Fibroblast of lung (primary cell): ENCODE data around the gene LRRC46. TPM values are rescaled to one million over a fixed set of nuclear protein-coding genes. Genes with fewer than 3 reads are reported as not detected.
A peak's percentile ranks its signal among the peaks of the same experiment; 100 is the strongest.

Experiments used
- DNase-seq, 2 donors: peaks; one replicate each; pipeline versions ENCODE4 v3.0.0 to v3.0.0-alpha.2; 2010; ENCODE audit warnings: low read depth in 2 of 2
- H2AFZ ChIP-seq: 2 replicates; pipeline ENCODE4 v1.5.1; 2012; ENCODE audit warnings: low read length, control low read depth, inconsistent platforms
- H3K27ac ChIP-seq: 2 replicates; pipeline ENCODE4 v1.5.1; 2011; ENCODE audit warnings: low read length, control low read depth; ENCODE audit not compliant: insufficient read depth
- H3K27me3 ChIP-seq: 2 replicates; pipeline ENCODE4 v1.5.1; 2011; ENCODE audit warnings: mild to moderate bottlenecking, low read length; ENCODE audit not compliant: control insufficient read depth, insufficient read depth
- H3K36me3 ChIP-seq: 2 replicates; pipeline ENCODE4 v1.5.1; 2011; ENCODE audit warnings: low read length; ENCODE audit not compliant: control insufficient read depth, insufficient read depth
- H3K4me1 ChIP-seq: 2 replicates; pipeline ENCODE4 v1.5.1; 2011; ENCODE audit warnings: low read length; ENCODE audit not compliant: control insufficient read depth, insufficient read depth; ENCODE audit errors: extremely low read depth
- H3K4me2 ChIP-seq: 2 replicates; pipeline ENCODE4 v1.5.1; 2011; ENCODE audit warnings: low read length, control low read depth; ENCODE audit not compliant: insufficient read depth; ENCODE audit errors: extremely low read depth
- H3K4me3 ChIP-seq, 4 experiments: fragments of 200-600 bp in 1 of 4; sonication (generic) in 1 of 4; replicated peaks in 1 of 4; 2 replicates each; pipeline ENCODE4 v1.5.1; 2011 to 2016; ENCODE audit warnings: low read length in 4 of 4, low read depth in 3 of 4, mild to moderate bottlenecking in 3 of 4, control low read depth in 2 of 4, inconsistent platforms in 1 of 4, mixed read lengths in 1 of 4; ENCODE audit not compliant: insufficient read depth in 1 of 4; ENCODE audit errors: control extremely low read depth in 1 of 4
- H3K79me2 ChIP-seq: 2 replicates; pipeline ENCODE4 v1.5.1; 2012; ENCODE audit warnings: mild to moderate bottlenecking, low read length, inconsistent platforms; ENCODE audit not compliant: control insufficient read depth, insufficient read depth
- H3K9ac ChIP-seq: 2 replicates; pipeline ENCODE4 v1.5.1; 2011; ENCODE audit warnings: mild to moderate bottlenecking, low read length, control low read depth; ENCODE audit not compliant: insufficient read depth
- H3K9me3 ChIP-seq: 2 replicates; pipeline ENCODE4 v1.5.1; 2012; ENCODE audit warnings: low read depth, low read length; ENCODE audit not compliant: control insufficient read depth, insufficient read depth
- H4K20me1 ChIP-seq: 2 replicates; pipeline ENCODE4 v1.5.1; 2011; ENCODE audit warnings: low read length; ENCODE audit not compliant: control insufficient read depth, insufficient read depth; ENCODE audit errors: extremely low read depth
- EZH2 ChIP-seq: IDR thresholded peaks from 2 replicates; pipeline ENCODE4 v1.5.1; 2012; ENCODE audit warnings: low read length, control low read depth, mild to moderate bottlenecking; ENCODE audit errors: missing control alignments
- polyA plus RNA-seq, 2 donors: library from polyadenylated mRNA; depleted of rRNA in 1 of 2; stranded (reverse) in 1 of 2; unstranded in 1 of 2; fragments of >200 nt; gene quantifications; 2 replicates each; pipeline ENCODE4 v1.2.1, GENCODE V29; 2011 to 2012; ENCODE audit warnings: missing spikeins in 1 of 2
- total RNA-seq: library from RNA; depleted of rRNA; stranded (reverse); fragments of >200 nt; gene quantifications from 2 replicates; pipeline ENCODE4 v1.2.1, GENCODE V29; 2014
- TF ChIP-seq, protein P1 (sequence below), 2 donors: IDR thresholded peaks in 1 of 2; conservative IDR thresholded peaks in 1 of 2; 1 replicate in 1 of 2; 2 replicates in 1 of 2; pipeline ENCODE4 v1.5.1; 2011 to 2012; ENCODE audit warnings: low read length in 2 of 2, control low read depth in 1 of 2, inconsistent platforms in 1 of 2, low read depth in 1 of 2, mild to moderate bottlenecking in 1 of 2

Gene LRRC46
- total and polyA plus RNA-seq, 2 donors (not counting 1 experiment from before 2014, with no cell fraction given) = under 0.01 to 0.19 TPM

DNA sequence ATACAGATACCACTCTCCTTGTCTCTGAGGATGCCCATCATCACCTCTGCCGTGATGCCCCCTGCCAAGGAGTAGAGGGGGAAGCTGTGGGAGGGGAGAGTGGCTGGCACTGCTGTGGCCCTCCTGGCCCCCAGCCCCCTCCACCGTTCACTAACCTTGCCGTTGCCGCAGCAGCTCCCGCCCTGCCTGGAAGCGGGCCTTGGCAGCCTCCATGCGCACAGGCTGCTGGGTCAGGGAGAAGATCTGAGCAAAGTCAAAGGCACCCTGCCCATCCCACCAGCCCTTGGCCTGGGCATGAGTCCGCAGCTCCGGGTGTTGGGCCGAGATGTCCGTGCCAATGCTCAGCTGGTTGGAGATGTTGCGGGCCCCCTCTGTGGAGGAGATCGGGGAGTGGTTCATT, 7.2 kb downstream of the LRRC46 start:
- peaks cover 7% of the 10 kb centered on the region for H3K4me1 ChIP-seq
- H3K27me3 ChIP-seq = no peaks in the 10 kb centered on the region
- H3K79me2 ChIP-seq = no peaks in the 10 kb centered on the region
- no peak for DNase-seq
- H3K4me2 ChIP-seq = no peak overlapping the region
- H3K9me3 ChIP-seq = no peaks in the 10 kb centered on the region
- H3K27ac ChIP-seq = no peak overlapping the region
- H2AFZ ChIP-seq = no peak overlapping the region
- no peak for TF ChIP-seq EZH2
- TF ChIP-seq, protein P1, sequence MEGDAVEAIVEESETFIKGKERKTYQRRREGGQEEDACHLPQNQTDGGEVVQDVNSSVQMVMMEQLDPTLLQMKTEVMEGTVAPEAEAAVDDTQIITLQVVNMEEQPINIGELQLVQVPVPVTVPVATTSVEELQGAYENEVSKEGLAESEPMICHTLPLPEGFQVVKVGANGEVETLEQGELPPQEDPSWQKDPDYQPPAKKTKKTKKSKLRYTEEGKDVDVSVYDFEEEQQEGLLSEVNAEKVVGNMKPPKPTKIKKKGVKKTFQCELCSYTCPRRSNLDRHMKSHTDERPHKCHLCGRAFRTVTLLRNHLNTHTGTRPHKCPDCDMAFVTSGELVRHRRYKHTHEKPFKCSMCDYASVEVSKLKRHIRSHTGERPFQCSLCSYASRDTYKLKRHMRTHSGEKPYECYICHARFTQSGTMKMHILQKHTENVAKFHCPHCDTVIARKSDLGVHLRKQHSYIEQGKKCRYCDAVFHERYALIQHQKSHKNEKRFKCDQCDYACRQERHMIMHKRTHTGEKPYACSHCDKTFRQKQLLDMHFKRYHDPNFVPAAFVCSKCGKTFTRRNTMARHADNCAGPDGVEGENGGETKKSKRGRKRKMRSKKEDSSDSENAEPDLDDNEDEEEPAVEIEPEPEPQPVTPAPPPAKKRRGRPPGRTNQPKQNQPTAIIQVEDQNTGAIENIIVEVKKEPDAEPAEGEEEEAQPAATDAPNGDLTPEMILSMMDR (conservative IDR thresholded peaks at IDR 0.05 in 1 of 2, IDR thresholded peaks at IDR 0.05 in 1 of 2; ENCODE audit: low read depth in 1 of 2, low read length in 2 of 2) = no peak
- H4K20me1 ChIP-seq = no peaks in the 10 kb centered on the region
- H3K9ac ChIP-seq = no peak overlapping the region
- no peaks in the 10 kb centered on the region for H3K36me3 ChIP-seq
- no peak overlapping the region for H3K4me3 ChIP-seq

DNA sequence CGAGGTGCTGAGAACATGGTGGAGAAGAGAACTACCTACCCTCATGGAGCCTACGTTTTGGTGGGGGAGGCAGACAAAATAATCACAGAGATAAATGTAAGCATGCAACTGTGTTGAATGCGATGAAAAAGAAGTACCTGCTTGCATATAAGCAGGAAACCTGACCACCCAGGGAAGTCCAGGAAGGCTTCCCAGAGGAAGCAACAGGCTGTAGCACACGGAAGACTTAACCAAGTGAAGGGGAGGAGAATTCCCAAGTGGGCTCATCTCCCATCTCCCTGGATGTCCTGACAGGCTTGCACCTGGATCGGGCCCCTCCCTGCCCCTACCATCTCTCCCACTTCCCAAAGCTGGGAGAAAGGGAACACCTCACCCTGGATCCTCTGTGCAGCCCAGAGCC, 7.6 kb downstream of the LRRC46 start:
- Histone ChIP-seq H3K27ac (no peak overlapping the region), H3K4me2 (no peak overlapping the region), H3K36me3 (no peaks in the 10 kb centered on the region), H3K4me1 (peaks cover 7% of the 10 kb centered on the region), H3K4me3 (no peak overlapping the region), H3K79me2 (no peaks in the 10 kb centered on the region), H2AFZ (no peak overlapping the region), H3K27me3 (no peaks in the 10 kb centered on the region), H3K9ac (no peak overlapping the region), H3K9me3 (no peaks in the 10 kb centered on the region), H4K20me1 (no peaks in the 10 kb centered on the region)
- TF ChIP-seq, protein P1 (conservative IDR thresholded peaks at IDR 0.05 in 1 of 2, IDR thresholded peaks at IDR 0.05 in 1 of 2; ENCODE audit: low read depth in 1 of 2, low read length in 2 of 2) = no peak
- TF ChIP-seq EZH2 = no peak
- DNase-seq = no peak

DNA sequence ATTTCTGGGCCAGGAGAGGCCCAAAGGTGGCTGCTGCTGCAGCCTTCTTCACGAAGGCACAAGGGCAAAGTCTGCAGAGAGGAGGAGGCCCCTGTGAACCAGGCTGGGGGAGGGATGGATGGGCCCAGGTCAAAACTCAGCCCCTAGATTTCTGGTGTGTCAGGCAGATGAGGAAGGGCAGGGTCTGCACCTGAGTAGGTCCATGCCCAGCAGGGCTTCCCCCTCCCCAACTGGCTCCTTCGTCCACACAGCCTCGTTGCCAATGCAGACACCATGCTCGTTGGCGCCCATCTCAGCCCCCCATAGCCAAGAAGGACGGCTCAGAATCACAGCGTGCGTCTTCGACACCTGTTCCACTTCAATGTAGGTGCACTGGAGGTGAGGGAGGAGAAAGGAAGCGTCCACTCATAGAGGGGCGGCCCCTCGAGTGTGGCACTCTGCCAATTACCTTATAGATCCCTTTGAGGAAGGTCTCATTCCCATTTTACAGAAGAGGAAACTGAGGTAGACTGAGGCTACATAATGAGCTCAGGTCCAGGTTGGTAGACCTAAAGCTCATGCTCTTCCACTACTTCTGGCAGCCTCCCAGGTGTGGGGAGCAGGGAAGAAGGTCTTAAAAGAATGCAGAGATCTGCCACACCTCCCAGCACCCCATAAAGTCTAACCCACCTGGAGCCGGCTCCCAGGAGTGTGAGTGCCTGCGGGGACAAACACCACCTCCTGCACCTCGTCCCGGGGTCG, 8.7 kb downstream of the LRRC46 start:
- Histone ChIP-seq H3K4me2 (peak overlapping the region; percentile 96), H3K27ac (peak overlapping the region; percentile 61), H3K79me2 (no peaks in the 10 kb centered on the region), H4K20me1 (no peaks in the 10 kb centered on the region), H2AFZ (peak overlapping the region; percentile 97), H3K27me3 (peaks cover 9% of the 10 kb centered on the region), H3K4me1 (peaks cover 7% of the 10 kb centered on the region), H3K36me3 (no peaks in the 10 kb centered on the region), H3K4me3 (peak overlapping the region; percentile 79 to 92 (median 90)), H3K9ac (peak overlapping the region; percentile 67), H3K9me3 (no peaks in the 10 kb centered on the region)
- no peak for TF ChIP-seq EZH2
- TF ChIP-seq, protein P1 (conservative IDR thresholded peaks at IDR 0.05 in 1 of 2, IDR thresholded peaks at IDR 0.05 in 1 of 2; ENCODE audit: low read depth in 1 of 2, low read length in 2 of 2) = no peak
- no peak for DNase-seq
